Dermis microvascular lymphatic vessel endothelial cell (primary cell): Measurements from ENCODE around the gene USP10. TPM values are rescaled to one million over a fixed set of nuclear protein-coding genes. Genes with fewer than 3 reads are reported as not detected.
"Not testable (repeated sequence)": the region's sequence is repeated elsewhere in the genome, so short reads cannot be mapped to it uniquely, and the experiment has no call there.

Experiments used
- DNase-seq, 2 donors: peaks; one replicate each; pipeline versions ENCODE4 v3.0.0 to v3.0.0-alpha.2; 2010; ENCODE audit warnings: low read depth in 2 of 2
- total RNA-seq: library from RNA; depleted of rRNA; stranded (reverse); fragments of >200 nt; gene quantifications from 2 replicates; pipeline ENCODE4 v1.2.1, GENCODE V29; 2014

USP10 gene
- total RNA-seq, 1 donor from 2014 or later, result 36.6 TPM

- peak in 1 of 2 donors; percentile 56 for DNase-seq
These were observed 7.2 kb upstream of the USP10 start for GRCh38 chr16:84692451-84693214.

GRCh38 chr16:84693869-84694268 lies 5.9 kb upstream of the USP10 start:
- not testable (repeated sequence) for DNase-seq

GRCh38 chr16:84694980-84695379 lies 4.8 kb upstream of the USP10 start:
- no peak for DNase-seq

DNA sequence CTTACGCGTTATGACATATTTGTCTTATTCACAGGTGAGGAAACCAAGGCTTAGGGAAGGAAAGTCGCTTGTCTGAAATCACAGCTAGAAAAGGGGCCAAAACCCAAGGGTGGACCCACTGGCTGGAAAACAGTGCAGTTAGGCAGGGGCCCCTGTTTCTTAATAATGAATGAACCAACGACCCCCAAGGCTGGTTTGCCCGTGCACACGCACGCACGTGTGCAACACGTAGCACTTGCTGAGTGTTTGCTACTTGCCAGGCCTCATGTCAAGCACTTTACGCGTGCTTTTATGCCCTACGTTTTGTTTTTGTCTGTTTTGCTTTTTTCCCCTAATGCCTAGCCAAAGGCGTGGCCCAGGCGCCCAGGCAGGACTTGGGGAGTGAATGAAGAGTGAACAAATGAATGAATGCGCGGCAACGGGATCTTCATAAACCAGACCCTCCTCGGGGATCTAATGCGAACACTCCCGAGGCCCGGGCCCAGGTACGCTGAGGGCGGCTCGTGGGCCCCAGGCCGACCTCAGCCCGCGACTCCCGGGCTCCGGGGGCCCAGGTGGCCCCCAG lies 571 bp upstream of the USP10 start:
- peak in 1 of 2 donors; percentile 17 for DNase-seq

DNA sequence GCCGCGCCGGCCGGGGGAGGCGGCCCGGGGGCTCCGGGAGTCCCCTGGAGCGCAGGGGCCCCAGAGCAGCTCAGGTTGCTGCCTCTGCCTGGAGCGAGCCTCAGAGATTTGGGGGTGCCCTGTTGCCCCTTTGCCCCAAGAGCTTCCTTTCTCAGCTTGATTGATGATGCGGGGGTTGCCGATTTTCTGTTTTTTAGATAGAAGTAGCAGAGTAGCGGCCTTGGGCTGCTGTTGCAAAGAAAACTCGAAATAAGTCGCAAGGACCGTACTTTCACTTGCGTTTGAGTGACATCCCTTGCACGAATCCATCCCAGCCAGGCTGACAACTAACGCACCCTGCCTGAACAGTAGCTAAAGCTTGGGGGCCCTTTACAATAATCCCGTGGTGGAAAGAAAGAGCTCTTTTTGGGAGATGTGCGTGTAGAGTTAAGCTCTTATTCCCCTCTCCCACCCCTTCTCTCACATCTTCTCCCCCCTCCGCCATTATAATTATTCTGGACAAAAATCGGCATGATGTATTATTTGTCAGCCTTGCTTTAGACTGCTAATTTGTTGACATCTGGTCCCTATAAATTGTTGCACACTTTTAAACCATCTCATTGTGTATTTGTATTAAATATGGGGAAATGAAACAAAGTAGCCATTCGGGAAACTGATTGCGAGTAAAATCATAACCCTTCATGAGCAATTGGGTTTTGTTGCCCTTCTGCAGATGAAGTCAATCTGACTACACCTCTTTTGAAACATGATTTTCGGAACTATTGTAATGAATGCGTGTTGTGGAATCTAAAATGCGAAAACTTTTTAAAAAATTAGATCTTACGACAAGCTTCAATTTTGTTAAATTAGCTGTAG lies 873 bp downstream of the USP10 start:
- DNase-seq, result peak in 1 of 2 donors; percentile 39

DNA sequence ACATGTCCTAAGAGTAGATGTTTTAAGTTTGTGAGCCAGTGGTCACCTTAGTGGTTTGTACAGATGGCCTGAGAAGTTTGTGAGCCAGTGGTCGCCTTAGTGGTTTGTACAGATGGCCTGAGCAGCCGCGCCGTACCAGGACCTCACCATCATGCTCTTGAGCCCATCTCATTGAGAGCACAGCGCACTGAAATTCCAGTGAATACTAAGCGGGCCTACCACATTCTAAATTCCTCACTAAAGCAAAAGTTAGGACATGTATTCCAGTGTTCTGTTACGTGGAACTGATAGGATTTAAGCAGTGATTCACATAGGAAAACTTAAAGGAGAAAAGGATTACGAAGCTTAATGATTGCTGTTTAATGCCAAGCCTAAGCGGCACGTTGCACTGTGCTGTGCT lies 3.9 kb downstream of the USP10 start:
- no peak for DNase-seq

- DNase-seq, result peak in 1 of 2 donors; percentile 40
These were observed 4.5 kb downstream of the USP10 start for GRCh38 chr16:84704253-84704652.

GRCh38 chr16:84706856-84707255 lies 7.1 kb downstream of the USP10 start:
- DNase-seq, result no peak

- no peak for DNase-seq
These were observed 9.8 kb downstream of the USP10 start for GRCh38 chr16:84709609-84710008.

GRCh38 chr16:84710686-84711085 lies 10.9 kb downstream of the USP10 start:
- DNase-seq, result no peak

- no peak for DNase-seq
These were observed 12.4 kb downstream of the USP10 start for GRCh38 chr16:84712138-84712671.

DNA sequence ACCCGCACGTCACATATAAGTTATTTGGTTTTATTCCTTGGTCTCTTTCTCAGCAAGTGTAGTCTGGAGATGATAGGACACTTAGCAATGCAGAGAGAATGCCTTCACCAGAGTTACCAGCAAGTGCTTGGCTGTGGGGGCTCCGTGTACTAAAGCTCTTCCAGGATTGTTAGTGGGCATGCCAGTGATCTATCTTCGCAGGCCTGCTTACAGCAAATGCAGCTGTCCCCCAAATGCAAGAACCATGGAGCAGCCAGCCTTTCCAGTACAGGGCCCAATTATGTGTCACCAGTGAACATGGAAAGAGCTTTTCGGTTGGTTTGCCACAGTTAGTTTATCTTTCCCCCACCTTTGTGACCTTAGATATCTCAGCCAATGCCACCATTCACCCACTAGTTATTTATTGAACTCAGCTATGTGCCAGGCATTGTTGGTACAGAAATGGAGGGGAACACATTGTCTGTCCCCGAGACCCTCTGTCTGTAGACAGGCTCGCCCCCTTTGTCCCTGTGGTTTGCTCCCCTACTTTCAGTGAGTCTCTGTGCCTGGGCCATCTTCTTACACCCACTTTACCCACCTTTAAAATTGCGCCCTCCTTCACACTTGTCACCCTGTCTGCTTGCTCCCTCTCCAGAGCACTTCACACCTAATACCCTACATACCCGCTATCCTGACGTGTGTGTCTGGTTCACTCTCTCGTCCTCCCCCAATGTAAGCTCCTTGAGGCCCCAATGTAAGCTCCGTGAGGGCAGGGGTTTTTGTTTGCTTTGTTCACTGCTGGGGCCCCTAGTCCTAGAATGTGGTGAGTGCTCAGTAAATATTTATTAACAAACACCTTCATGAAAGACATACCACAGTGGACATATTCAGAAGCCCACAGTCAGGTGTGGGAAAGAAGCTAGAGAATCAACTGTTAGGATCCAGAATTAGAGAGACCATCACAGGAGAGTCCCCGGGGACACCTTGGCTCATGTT lies 13.3 kb downstream of the USP10 start:
- DNase-seq, result no peak

GRCh38 chr16:84714028-84714427 lies 14.2 kb downstream of the USP10 start:
- no peak for DNase-seq

DNA sequence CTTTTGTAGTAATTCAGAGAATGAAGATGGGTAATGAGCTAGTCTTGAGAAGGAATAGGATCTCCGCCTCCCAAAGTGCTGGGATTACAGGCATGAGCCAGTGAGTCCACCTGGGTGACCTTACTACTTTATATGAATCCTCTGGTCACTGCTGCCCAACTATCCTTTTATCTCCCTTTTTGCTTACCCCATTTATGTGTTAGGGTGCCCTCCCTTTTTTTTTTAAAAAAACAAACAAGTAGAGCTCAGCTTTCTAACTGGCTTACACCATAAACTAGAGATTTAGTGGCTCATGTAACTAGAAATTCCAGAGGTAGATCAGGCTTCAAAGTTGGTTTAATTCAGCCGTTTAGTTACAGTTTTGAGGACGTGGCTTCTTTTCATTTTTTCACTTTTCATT lies 15.6 kb downstream of the USP10 start:
- DNase-seq, result no peak

DNA sequence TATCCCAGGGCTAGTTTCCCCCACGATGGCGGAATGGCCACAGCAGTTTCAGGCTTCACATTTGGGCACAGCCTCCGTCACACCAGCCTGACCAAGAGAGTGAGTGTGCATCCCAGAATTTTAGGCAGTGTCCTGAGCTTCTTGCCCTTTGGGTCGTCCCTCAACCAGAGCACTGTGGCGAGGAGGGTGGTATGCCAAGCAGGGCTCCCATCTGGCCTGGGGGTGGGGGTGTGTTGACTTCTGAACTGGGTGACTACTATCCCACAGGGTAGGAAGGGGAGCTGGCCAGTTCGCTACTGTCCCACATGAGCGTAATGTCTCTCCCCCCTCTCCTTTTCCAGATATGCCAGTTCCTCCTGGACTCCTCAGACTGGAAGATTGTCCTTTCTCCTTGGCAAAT lies 16.1 kb downstream of the USP10 start:
- no peak for DNase-seq

GRCh38 chr16:84716740-84717139 lies 16.9 kb downstream of the USP10 start:
- DNase-seq, result no peak

GRCh38 chr16:84717484-84717883 lies 17.7 kb downstream of the USP10 start:
- no peak for DNase-seq

- peak in 1 of 2 donors; percentile 57 for DNase-seq
These were observed 20.4 kb downstream of the USP10 start for GRCh38 chr16:84720177-84720579.

- no peak for DNase-seq
These were observed 22.3 kb downstream of the USP10 start for GRCh38 chr16:84722068-84722467.

GRCh38 chr16:84723906-84724305 lies 24.1 kb downstream of the USP10 start:
- DNase-seq, result no peak
